Measurements from ENCODE around the gene AQP7.
"Not testable (repeated sequence)": the region's sequence is repeated elsewhere in the genome, so short reads cannot be mapped to it uniquely, and the experiment has no call there.

The AQP7 gene

GRCh38 chr9:33402371-33402770 lies at the start of gene AQP7:
Gene AQP7 (minus strand): TSS chr9:33402568. CDS start chr9:33401262, 1,306 bp downstream.
- not testable (repeated sequence) for DNase-seq

GRCh38 chr9:33450621-33451146 lies 48.3 kb upstream of the AQP7 start:
- DNase-seq = peak; percentile 21

- no peak for DNase-seq
These were observed 47.3 kb upstream of the AQP7 start for GRCh38 chr9:33449715-33450114.

- peak; percentile 29 for DNase-seq
These were observed 45.6 kb upstream of the AQP7 start for GRCh38 chr9:33447799-33448553.

GRCh38 chr9:33446946-33447798 lies 44.8 kb upstream of the AQP7 start, which contains the start of gene AQP3:
Gene AQP3 (minus strand): TSS chr9:33447593. CDS start chr9:33447530, 63 bp downstream.
- DNase-seq = peak; percentile 70

- DNase-seq = peak; percentile 72
These were observed 44.0 kb upstream of the AQP7 start for GRCh38 chr9:33446240-33446945.

- no peak for DNase-seq
These were observed 43.2 kb upstream of the AQP7 start for GRCh38 chr9:33445389-33446239.

- DNase-seq = no peak
These were observed 41.2 kb upstream of the AQP7 start for GRCh38 chr9:33443464-33444154.

- no peak for DNase-seq
These were observed 40.7 kb upstream of the AQP7 start for GRCh38 chr9:33443047-33443446.

GRCh38 chr9:33442125-33442524 lies 39.8 kb upstream of the AQP7 start:
- no peak for DNase-seq

- no peak for DNase-seq
These were observed 38.2 kb upstream of the AQP7 start for GRCh38 chr9:33440609-33441008.

- no peak for DNase-seq
These were observed 37.8 kb upstream of the AQP7 start for GRCh38 chr9:33440204-33440603.

GRCh38 chr9:33439731-33440130 lies 37.4 kb upstream of the AQP7 start:
- DNase-seq = no peak

GRCh38 chr9:33438926-33439680 lies 36.7 kb upstream of the AQP7 start:
- no peak for DNase-seq

- no peak for DNase-seq
These were observed 35.5 kb upstream of the AQP7 start for GRCh38 chr9:33437898-33438297.

- no peak for DNase-seq
These were observed 34.8 kb upstream of the AQP7 start for GRCh38 chr9:33437205-33437604.

- no peak for DNase-seq
These were observed 34.1 kb upstream of the AQP7 start for GRCh38 chr9:33436445-33436844.

GRCh38 chr9:33435821-33436277 lies 33.5 kb upstream of the AQP7 start:
- no peak for DNase-seq

GRCh38 chr9:33434317-33435105 lies 32.1 kb upstream of the AQP7 start:
- no peak for DNase-seq

GRCh38 chr9:33433871-33434270 lies 31.5 kb upstream of the AQP7 start:
- no peak for DNase-seq

Measured in activated CD4-positive, alpha-beta T cell treated with anti-CD3 and anti-CD28 coated beads for 48 hours (primary cell).